GM12878 (cell line): ENCODE results near the gene RALB. TPM values are rescaled to one million over a fixed set of nuclear protein-coding genes. Genes with fewer than 3 reads are reported as not detected.
A peak's percentile ranks its signal among the peaks of the same experiment; 100 is the strongest.

Experiments used
- ATF2 ChIP-seq: IDR thresholded peaks from 2 replicates; pipeline ENCODE4 v1.6.1; 2012; ENCODE audit warnings: low read length, inconsistent platforms
- BCLAF1 ChIP-seq: fragments of 450-650 bp; IDR thresholded peaks from 2 replicates; pipeline ENCODE4 v1.6.1; 2017; ENCODE audit warnings: antibody characterized with exemption, mild to moderate bottlenecking, moderate library complexity
- BHLHE40 ChIP-seq, 2 experiments: fragments of 450-650 bp in 1 of 2; IDR thresholded peaks; 2 replicates each; pipeline ENCODE4 v1.6.1; 2011 to 2017; ENCODE audit warnings: low read depth in 2 of 2, borderline replicate concordance in 1 of 2, improper control_type of control experiment in 1 of 2, low read length in 1 of 2, mild to moderate bottlenecking in 1 of 2
- CHD1 ChIP-seq: IDR thresholded peaks from 2 replicates; pipeline ENCODE4 v1.6.1; 2012; ENCODE audit warnings: low read depth, low read length, improper control_type of control experiment
- CREB1 ChIP-seq: IDR thresholded peaks from 2 replicates; pipeline ENCODE4 v1.6.1; 2012; ENCODE audit warnings: low read depth, mild to moderate bottlenecking, inconsistent platforms
- EED ChIP-seq: sonication (generic); IDR thresholded peaks from 2 replicates; pipeline ENCODE4 v1.6.1; 2016; ENCODE audit warnings: antibody characterized with exemption, low read depth
- HDAC6 ChIP-seq: fragments of 200-600 bp; sonication (generic); IDR thresholded peaks from one replicate; pipeline ENCODE4 v1.8.0; 2017; ENCODE audit warnings: antibody characterized with exemption; ENCODE audit not compliant: unreplicated experiment
- IKZF2 ChIP-seq, 2 experiments: fragments of 450-650 bp; IDR thresholded peaks; 2 replicates each; pipeline ENCODE4 v1.6.1; 2017; ENCODE audit warnings: mild to moderate bottlenecking in 2 of 2, moderate library complexity in 2 of 2
- MTA3 ChIP-seq: IDR thresholded peaks from 2 replicates; pipeline ENCODE4 v1.6.1; 2012; ENCODE audit warnings: low read length, inconsistent platforms, borderline replicate concordance
- MXI1 ChIP-seq: fragments of 150-350 bp; IDR thresholded peaks from 2 replicates; pipeline ENCODE4 v1.6.1; 2011; ENCODE audit warnings: low read depth, mild to moderate bottlenecking, inconsistent platforms, low read length, improper control_type of control experiment
- NFIC ChIP-seq: IDR thresholded peaks from 2 replicates; pipeline ENCODE4 v1.6.1; 2012; ENCODE audit warnings: low read depth, mild to moderate bottlenecking, inconsistent platforms, low read length, moderate library complexity
- NRF1 ChIP-seq: conservative IDR thresholded peaks from 2 replicates; pipeline ENCODE4 v1.6.1; 2011; ENCODE audit warnings: mild to moderate bottlenecking, low read depth, low read length, improper control_type of control experiment
- PAX5 ChIP-seq: IDR thresholded peaks from 2 replicates; pipeline ENCODE4 v1.6.1; 2011; ENCODE audit warnings: low read depth, low read length, borderline replicate concordance
- PBX3 ChIP-seq: IDR thresholded peaks from 2 replicates; pipeline ENCODE4 v1.6.1; 2011; ENCODE audit warnings: mild to moderate bottlenecking, low read depth, low read length, moderate library complexity; ENCODE audit not compliant: insufficient replicate concordance
- PKNOX1 ChIP-seq: fragments of 450-650 bp; IDR thresholded peaks from 2 replicates; pipeline ENCODE4 v1.6.1; 2016; ENCODE audit warnings: mild to moderate bottlenecking
- RAD51 ChIP-seq: fragments of 450-650 bp; IDR thresholded peaks from 2 replicates; pipeline ENCODE4 v1.6.1; 2016; ENCODE audit warnings: moderate library complexity, mild to moderate bottlenecking, inconsistent platforms
- RB1 ChIP-seq: fragments of 450-650 bp; formaldehyde crosslinking; IDR thresholded peaks from 2 replicates; pipeline ENCODE4 v1.6.1; 2017; ENCODE audit warnings: mild to moderate bottlenecking, borderline replicate concordance
- RCOR1 ChIP-seq: conservative IDR thresholded peaks from 2 replicates; pipeline ENCODE4 v1.6.1; 2012; ENCODE audit warnings: low read depth, low read length, improper control_type of control experiment
- RELB ChIP-seq: fragments of 450-650 bp; IDR thresholded peaks from 2 replicates; pipeline ENCODE4 v1.6.1; 2017; ENCODE audit warnings: low read depth, mild to moderate bottlenecking, moderate library complexity
- TAF1 ChIP-seq: IDR thresholded peaks from 2 replicates; pipeline ENCODE4 v1.6.1; 2011; ENCODE audit warnings: mild to moderate bottlenecking, low read depth, low read length, borderline replicate concordance
- TBL1XR1 ChIP-seq: IDR thresholded peaks from 2 replicates; pipeline ENCODE4 v1.6.1; 2012; ENCODE audit warnings: low read depth, low read length, improper control_type of control experiment
- polyA plus RNA-seq, 11 experiments: library from polyadenylated mRNA; depleted of rRNA in 4 of 11; unstranded in 6 of 11; stranded (reverse) in 5 of 11; fragments of >200 nt; fragmentation: Nextera tagmentation in 4 of 11; fragmentation: Illumina TruSeq in 1 of 11; extraction: Ambion mirVana in 4 of 11; extraction: Trizol in 1 of 11; gene quantifications; 1 replicate in 1 of 11; 2 replicates in 10 of 11; pipeline versions ENCODE4 v1.2.1 to v1.2.3, GENCODE V29; 2011 to 2016; ENCODE audit warnings: inconsistent platforms in 2 of 11, missing spikeins in 2 of 11, low read depth in 1 of 11
- total RNA-seq, 4 experiments: library from RNA; depleted of rRNA in 3 of 4; stranded (reverse); fragments of >200 nt in 3 of 4; fragmentation: Illumina TruSeq in 1 of 4; extraction: Trizol in 1 of 4; gene quantifications; 2 replicates each; pipeline versions ENCODE4 v1.2.1 to v1.2.3, GENCODE V29; 2013 to 2021

The RALB gene
- total and polyA plus RNA-seq, 10 of the 15 experiments (the other 5 are each of a cell fraction or from before 2014, with no cell fraction given), result 8.3 to 54.0 (median 24.2) TPM

GRCh38 chr2:120231974-120232635 is 20.5 kb upstream of the RALB start (continued):
- TF ChIP-seq MXI1, result no peak; the same call in 1 of the 2 replicates
- peak in 1 of 2 experiments; percentile 55; a peak in 1 of 4 replicates for TF ChIP-seq BHLHE40 (IDR thresholded peaks at IDR 0.05; ENCODE audit: borderline replicate concordance in 1 of 2, low read depth in 2 of 2, low read length in 1 of 2)
- no peak for TF ChIP-seq RCOR1
- peak; percentile 68 for TF ChIP-seq PBX3
- no peak; the same call in 1 of the 2 replicates for TF ChIP-seq RB1
- TF ChIP-seq ATF2, result peak; percentile 71; the same call in 1 of the 2 replicates
- peak; percentile 86 for TF ChIP-seq NFIC
- TF ChIP-seq HDAC6, result no peak
- no peak for TF ChIP-seq NRF1
- TF ChIP-seq PAX5, result peak; percentile 54; the same call in 1 of the 2 replicates
- TF ChIP-seq CREB1, result no peak
- peak; percentile 83 for TF ChIP-seq PKNOX1
- no peak for TF ChIP-seq CHD1
- no peak for TF ChIP-seq RAD51
- peak; percentile 60; the same call in 1 of the 2 replicates for TF ChIP-seq TAF1
- peak; percentile 84; the same call in 1 of the 2 replicates for TF ChIP-seq RELB
- TF ChIP-seq EED, result peak; percentile 84
- TF ChIP-seq BCLAF1, result no peak
- peak; percentile 86 to 88 for TF ChIP-seq IKZF2 (IDR thresholded peaks at IDR 0.05)
- 0 out of 2 replicates have a peak, but pooled peaks have one; percentile 33 for TF ChIP-seq TBL1XR1
- no peak for TF ChIP-seq MTA3
